GM21515 (cell line): ENCODE data around the gene PIGO.

ENCODE experiments used
- ATAC-seq: cut with Tn5 transposase; IDR thresholded peaks from one replicate; pipeline ENCODE4 v1.9.1; 2021; ENCODE audit not compliant: unreplicated experiment

Gene PIGO

GRCh38 chr9:35072461-35073278 lies 23.7 kb downstream of the PIGO start, which contains the start of gene VCP:
Gene VCP, minus strand, starts transcription at chr9:35072625. Its CDS starts 272 bp downstream, at chr9:35072353.
- ATAC-seq: peak; percentile 86

- ATAC-seq: peak; percentile 54
Measured at GRCh38 chr9:35071814-35072460, 24.5 kb downstream of the PIGO start.

- no peak for ATAC-seq
Measured at GRCh38 chr9:35070823-35071813, 25.3 kb downstream of the PIGO start.

- no peak for ATAC-seq
Measured at GRCh38 chr9:35069020-35069419, 27.4 kb downstream of the PIGO start.

GRCh38 chr9:35067056-35067455 lies 29.3 kb downstream of the PIGO start:
- no peak for ATAC-seq

GRCh38 chr9:35060548-35061207 lies 35.7 kb downstream of the PIGO start:
- ATAC-seq: no peak

GRCh38 chr9:35059438-35059837 lies 37.0 kb downstream of the PIGO start:
- no peak for ATAC-seq

- ATAC-seq: no peak
Measured at GRCh38 chr9:35057271-35057620, 39.1 kb downstream of the PIGO start.

- no peak for ATAC-seq
Measured at GRCh38 chr9:35056571-35057270, 39.7 kb downstream of the PIGO start.

GRCh38 chr9:35054871-35055644 lies 41.3 kb downstream of the PIGO start:
- ATAC-seq: no peak

- ATAC-seq: no peak
Measured at GRCh38 chr9:35054185-35054835, 42.1 kb downstream of the PIGO start.

- ATAC-seq: no peak
Measured at GRCh38 chr9:35051069-35051967, 45.1 kb downstream of the PIGO start.

GRCh38 chr9:35048511-35048910 lies 47.9 kb downstream of the PIGO start:
- ATAC-seq: no peak

- no peak for ATAC-seq
Measured at GRCh38 chr9:35044071-35044470, 52.3 kb downstream of the PIGO start.

- no peak for ATAC-seq
Measured at GRCh38 chr9:35042891-35043545, 53.4 kb downstream of the PIGO start.

- ATAC-seq: no peak
Measured at GRCh38 chr9:35042081-35042604, 54.2 kb downstream of the PIGO start.
